Spleen (tissue), 11 donors: Measurements from ENCODE around the gene NTN4. TPM values are rescaled to one million over a fixed set of nuclear protein-coding genes. Genes with fewer than 3 reads are reported as not detected.

ENCODE experiments used
- DNase-seq: peaks from one replicate; pipeline ENCODE4 v3.0.0-alpha.2; 2020
- H3K27ac ChIP-seq, 8 donors: fragments of 200-600 bp; sonication (generic) in 7 of 8; 1 replicate in 4 of 8; 2 replicates in 4 of 8; pipeline versions ENCODE4 v1.5.0 to v1.8.0; 2016 to 2021; ENCODE audit warnings: inconsistent platforms in 4 of 8, mild to moderate bottlenecking in 4 of 8, moderate library complexity in 1 of 8
- H3K27me3 ChIP-seq, 7 donors: fragments of 200-600 bp; sonication (generic) in 6 of 7; replicated peaks in 1 of 7; 1 replicate in 4 of 7; 2 replicates in 3 of 7; pipeline versions ENCODE4 v1.5.0 to v1.8.0; 2016 to 2021; ENCODE audit warnings: inconsistent platforms in 3 of 7, mild to moderate bottlenecking in 1 of 7
- H3K36me3 ChIP-seq, 6 donors: fragments of 200-600 bp; sonication (generic) in 5 of 6; 1 replicate in 4 of 6; 2 replicates in 2 of 6; pipeline versions ENCODE4 v1.5.0 to v1.8.0; 2016 to 2021; ENCODE audit warnings: inconsistent platforms in 2 of 6
- H3K4me1 ChIP-seq, 6 donors: fragments of 200-600 bp; sonication (generic) in 5 of 6; 1 replicate in 3 of 6; 2 replicates in 3 of 6; pipeline versions ENCODE4 v1.5.0 to v1.8.0; 2016 to 2021; ENCODE audit warnings: inconsistent platforms in 3 of 6
- H3K4me3 ChIP-seq, 8 donors: fragments of 200-600 bp; sonication (generic) in 7 of 8; 1 replicate in 4 of 8; 2 replicates in 4 of 8; pipeline versions ENCODE4 v1.5.0 to v1.8.0; 2016 to 2021; ENCODE audit warnings: inconsistent platforms in 4 of 8, mild to moderate bottlenecking in 4 of 8, moderate library complexity in 2 of 8
- H3K9me3 ChIP-seq, 8 donors: fragments of 200-600 bp; sonication (generic) in 7 of 8; 1 replicate in 4 of 8; 2 replicates in 4 of 8; pipeline versions ENCODE4 v1.5.0 to v1.8.0; 2016 to 2021; ENCODE audit warnings: inconsistent platforms in 4 of 8
- POLR2A ChIP-seq, 3 donors: fragments of 450-650 bp; IDR thresholded peaks; one replicate each; pipeline ENCODE4 v1.5.1; 2017; ENCODE audit warnings: antibody characterized with exemption in 3 of 3, mild to moderate bottlenecking in 1 of 3
- POLR2AphosphoS5 ChIP-seq, 3 donors: sonication (generic); formaldehyde crosslinking; IDR thresholded peaks; one replicate each; pipeline ENCODE4 v1.5.1; 2017; ENCODE audit warnings: antibody characterized with exemption in 3 of 3
- WGBS, 5 donors: extraction: QIAGEN DNeasy Blood & Tissue Kit in 3 of 5; methylation state at CpG; one replicate each; pipeline versions ENCODE4 v1.1.5 to v1.1.7; 2013 to 2018; 5-methylcytosine and 5-hydroxymethylcytosine counted together
- intact Hi-C: fragments of 100-400 bp; cut with DNase I; formaldehyde crosslinking; loops from one replicate; pipeline ENCODE4 v1.15.0; 2023; ENCODE audit warnings: low total_unique reads
- polyA plus RNA-seq, 3 donors: library from polyadenylated mRNA; stranded (reverse); fragments of 200-250 nt; gene quantifications; one replicate each; pipeline ENCODE4 v1.2.1, GENCODE V29; 2013
- total RNA-seq, 7 donors: library from RNA; depleted of rRNA in 3 of 7; stranded (reverse); fragments of >200 nt in 3 of 7; fragmentation: NEBNext Ultra II Directional in 4 of 7; extraction: Animal tissue kit (Norgen Biotek cat#: 25700) in 4 of 7; gene quantifications; one replicate each; pipeline versions ENCODE4 v1.1.0 to v1.2.1, GENCODE V29; 2016 to 2021
- TF ChIP-seq, protein P1 (sequence below), 11 experiments: fragments of 200-600 bp in 7 of 11; fragments of 450-650 bp in 4 of 11; sonication (generic) in 4 of 11; IDR thresholded peaks in 8 of 11; conservative IDR thresholded peaks in 3 of 11; 1 replicate in 7 of 11; 2 replicates in 4 of 11; pipeline versions ENCODE4 v1.4.0 to v1.8.0; 2016 to 2021; ENCODE audit warnings: antibody characterized with exemption in 11 of 11, inconsistent platforms in 4 of 11, mild to moderate bottlenecking in 1 of 11
- donor health status: healthy with polysubstance abuse.
- donor health status: DM: no; HTN: no; CAD: no; lungs with moderate emphysema.
- donor health status: DM: no; HTN: no; CAD: no.
- donor health status: Bipolar disorder and iron deficiency.
- donor health status: healthy.
- donor health status: DM: no; HTN: no; CAD: no.
- donor health status: DM: yes; HTN: yes; CAD: no.

Gene NTN4
- total and polyA plus RNA-seq, 10 donors = 17.6 to 482 (median 292) TPM

GRCh38 chr12:95804291-95804690 lies 13.7 kb upstream of the NTN4 start:
- 62 to 79% (median 73%) methylated on average over 3 of the region's 3 CpGs for WGBS, 5 donors
- DNase-seq = no peak
- no peak for TF ChIP-seq POLR2AphosphoS5 (IDR thresholded peaks at IDR 0.05)
- TF ChIP-seq, protein P1, sequence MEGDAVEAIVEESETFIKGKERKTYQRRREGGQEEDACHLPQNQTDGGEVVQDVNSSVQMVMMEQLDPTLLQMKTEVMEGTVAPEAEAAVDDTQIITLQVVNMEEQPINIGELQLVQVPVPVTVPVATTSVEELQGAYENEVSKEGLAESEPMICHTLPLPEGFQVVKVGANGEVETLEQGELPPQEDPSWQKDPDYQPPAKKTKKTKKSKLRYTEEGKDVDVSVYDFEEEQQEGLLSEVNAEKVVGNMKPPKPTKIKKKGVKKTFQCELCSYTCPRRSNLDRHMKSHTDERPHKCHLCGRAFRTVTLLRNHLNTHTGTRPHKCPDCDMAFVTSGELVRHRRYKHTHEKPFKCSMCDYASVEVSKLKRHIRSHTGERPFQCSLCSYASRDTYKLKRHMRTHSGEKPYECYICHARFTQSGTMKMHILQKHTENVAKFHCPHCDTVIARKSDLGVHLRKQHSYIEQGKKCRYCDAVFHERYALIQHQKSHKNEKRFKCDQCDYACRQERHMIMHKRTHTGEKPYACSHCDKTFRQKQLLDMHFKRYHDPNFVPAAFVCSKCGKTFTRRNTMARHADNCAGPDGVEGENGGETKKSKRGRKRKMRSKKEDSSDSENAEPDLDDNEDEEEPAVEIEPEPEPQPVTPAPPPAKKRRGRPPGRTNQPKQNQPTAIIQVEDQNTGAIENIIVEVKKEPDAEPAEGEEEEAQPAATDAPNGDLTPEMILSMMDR (IDR thresholded peaks at IDR 0.05 in 8 of 11, conservative IDR thresholded peaks at IDR 0.05 in 3 of 11) = no peak
- no peak for TF ChIP-seq POLR2A (IDR thresholded peaks at IDR 0.05)
- no peaks in the 10 kb centered on the region for H3K4me1 ChIP-seq
- no peak overlapping the region for H3K27ac ChIP-seq
- no peaks in the 10 kb centered on the region for H3K27me3 ChIP-seq
- no peaks in the 10 kb centered on the region for H3K9me3 ChIP-seq
- no peaks in the 10 kb centered on the region for H3K36me3 ChIP-seq
- intact Hi-C loops = no loop called here
- H3K4me3 ChIP-seq = no peak overlapping the region

GRCh38 chr12:95803817-95804216 lies 13.3 kb upstream of the NTN4 start:
- intact Hi-C loops = no loop called here
- H3K27me3 ChIP-seq = no peaks in the 10 kb centered on the region
- DNase-seq = no peak
- H3K4me1 ChIP-seq = no peaks in the 10 kb centered on the region
- H3K4me3 ChIP-seq = no peak overlapping the region
- H3K9me3 ChIP-seq = no peaks in the 10 kb centered on the region
- WGBS, 5 donors = 71 to 98% (median 87%) methylated on average over 1 of the region's 1 CpG
- TF ChIP-seq, protein P1 (IDR thresholded peaks at IDR 0.05 in 8 of 11, conservative IDR thresholded peaks at IDR 0.05 in 3 of 11) = no peak
- TF ChIP-seq POLR2AphosphoS5 (IDR thresholded peaks at IDR 0.05) = no peak
- no peak for TF ChIP-seq POLR2A (IDR thresholded peaks at IDR 0.05)
- H3K36me3 ChIP-seq = no peaks in the 10 kb centered on the region
- no peak overlapping the region for H3K27ac ChIP-seq

DNA sequence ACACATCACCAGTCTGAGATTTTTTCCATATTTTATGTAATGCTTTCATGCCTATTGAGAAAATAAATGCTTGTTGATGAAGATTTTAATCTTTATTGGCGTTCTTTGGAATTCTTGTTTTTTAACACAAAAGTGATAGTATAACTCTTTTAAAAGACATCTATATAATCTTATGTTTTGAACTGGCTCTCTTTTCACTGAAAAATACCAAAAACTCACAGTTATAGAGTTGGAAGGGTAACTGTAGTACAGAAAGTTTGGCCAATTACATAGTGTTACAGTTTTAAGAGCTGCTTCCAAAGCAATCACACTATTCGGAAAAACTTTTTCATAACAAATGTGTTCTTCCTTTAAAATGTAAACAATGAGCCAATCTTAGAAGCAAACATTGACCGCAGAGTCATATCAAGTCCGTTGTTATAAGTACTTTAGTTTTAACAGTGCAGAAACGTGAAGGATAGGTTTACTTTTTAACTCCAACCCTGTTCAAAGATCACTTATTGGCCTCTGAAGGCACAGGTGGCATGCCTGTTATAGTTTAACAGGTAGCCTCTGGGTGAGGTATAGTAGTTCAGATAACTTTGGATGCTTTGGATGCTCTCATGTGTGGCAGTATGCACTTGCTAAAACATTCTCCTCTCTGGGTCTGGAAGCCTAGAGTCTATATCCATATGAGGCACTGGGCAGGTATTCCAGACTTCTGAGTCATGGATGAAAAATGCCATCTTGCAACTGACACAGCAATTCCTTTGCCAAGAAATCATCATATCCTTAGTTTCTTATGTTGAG lies 12.1 kb upstream of the NTN4 start:
- intact Hi-C loops = no loop called here
- H3K27me3 ChIP-seq = no peaks in the 10 kb centered on the region
- H3K36me3 ChIP-seq = no peaks in the 10 kb centered on the region
- 73 to 87% (median 78%) methylated on average over 5 of the region's 5 CpGs for WGBS, 5 donors
- no peaks in the 10 kb centered on the region for H3K9me3 ChIP-seq
- DNase-seq = no peak
- H3K4me3 ChIP-seq = no peak overlapping the region
- no peaks in the 10 kb centered on the region for H3K4me1 ChIP-seq
- TF ChIP-seq, protein P1 (IDR thresholded peaks at IDR 0.05 in 8 of 11, conservative IDR thresholded peaks at IDR 0.05 in 3 of 11) = no peak
- TF ChIP-seq POLR2AphosphoS5 (IDR thresholded peaks at IDR 0.05) (no peak), POLR2A (IDR thresholded peaks at IDR 0.05) (no peak)
- no peak overlapping the region for H3K27ac ChIP-seq

DNA sequence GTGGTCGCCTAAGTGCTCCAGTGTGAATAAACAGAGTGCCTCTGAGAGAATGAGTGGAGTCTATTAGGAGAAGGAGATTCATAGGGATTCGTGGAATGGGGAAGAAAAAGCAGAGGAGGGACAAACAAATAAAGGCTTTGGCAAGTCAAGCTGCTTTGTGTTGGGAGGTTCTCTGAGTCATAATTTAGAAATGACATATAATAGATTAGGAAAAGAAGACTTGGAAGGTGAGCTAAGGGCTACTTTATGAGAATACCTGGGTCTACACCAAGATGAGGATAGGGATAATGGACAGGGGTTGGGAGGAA lies 6.4 kb upstream of the NTN4 start:
- Histone ChIP-seq H3K9me3 (no peaks in the 10 kb centered on the region), H3K4me3 (no peak overlapping the region), H3K27me3 (peaks cover 0 to 15% (median 0%) of the 10 kb centered on the region in 7 donors), H3K27ac (no peak overlapping the region), H3K4me1 (peaks cover 0 to 10% (median 0%) of the 10 kb centered on the region in 6 donors), H3K36me3 (no peaks in the 10 kb centered on the region)
- WGBS, 5 donors = 67 to 88% (median 78%) methylated on average over 2 of the region's 2 CpGs
- intact Hi-C loops = no loop called here
- DNase-seq = no peak
- TF ChIP-seq, protein P1 (IDR thresholded peaks at IDR 0.05 in 8 of 11, conservative IDR thresholded peaks at IDR 0.05 in 3 of 11) = no peak
- no peak for TF ChIP-seq POLR2A (IDR thresholded peaks at IDR 0.05)
